Brain pericyte (primary cell): ENCODE data around the gene CEP112.

Experiments
- DNase-seq: peaks from one replicate; pipeline ENCODE4 v3.0.0-alpha.2; 2012; ENCODE audit warnings: low read depth, low spot score

CEP112 gene

DNA sequence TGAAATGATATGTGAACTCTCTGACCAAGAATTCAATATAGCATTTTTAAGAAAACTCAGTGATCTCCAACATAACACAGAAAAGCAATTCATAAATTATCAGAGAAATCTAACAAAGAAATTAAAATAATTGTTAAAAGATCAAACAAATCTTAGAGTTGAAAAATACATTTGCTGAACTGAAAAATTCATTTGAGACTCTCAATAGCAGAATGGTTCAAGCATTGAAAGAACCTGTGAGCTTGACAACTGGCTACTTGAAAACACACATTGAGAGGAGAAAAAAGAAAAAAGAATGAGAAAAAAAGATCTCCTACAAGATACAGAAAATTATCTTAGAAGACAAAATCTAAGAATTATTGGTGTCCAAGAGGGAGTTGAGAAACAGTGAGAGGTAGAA lies 203.5 kb downstream of the CEP112 start:
- DNase-seq: no peak

DNA sequence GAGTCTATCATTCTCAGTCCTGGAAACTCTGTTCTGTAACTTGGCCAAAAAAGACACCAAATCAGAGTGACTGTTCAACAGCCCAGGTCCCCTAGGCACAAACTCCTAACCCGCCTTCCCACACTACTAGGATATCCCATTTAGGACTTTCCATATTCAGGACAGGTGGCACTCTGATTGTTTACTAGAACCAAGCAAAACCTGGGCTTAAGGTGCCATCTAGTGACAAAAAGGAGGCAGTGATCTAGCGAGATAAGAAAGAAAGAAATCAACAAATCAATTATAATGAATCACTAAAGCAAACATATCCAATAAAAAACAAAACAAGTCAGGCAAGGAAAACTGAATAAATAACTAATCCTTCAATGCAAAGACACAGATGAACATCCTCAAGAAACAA lies 203.9 kb downstream of the CEP112 start:
- peak; percentile 1 for DNase-seq

DNA sequence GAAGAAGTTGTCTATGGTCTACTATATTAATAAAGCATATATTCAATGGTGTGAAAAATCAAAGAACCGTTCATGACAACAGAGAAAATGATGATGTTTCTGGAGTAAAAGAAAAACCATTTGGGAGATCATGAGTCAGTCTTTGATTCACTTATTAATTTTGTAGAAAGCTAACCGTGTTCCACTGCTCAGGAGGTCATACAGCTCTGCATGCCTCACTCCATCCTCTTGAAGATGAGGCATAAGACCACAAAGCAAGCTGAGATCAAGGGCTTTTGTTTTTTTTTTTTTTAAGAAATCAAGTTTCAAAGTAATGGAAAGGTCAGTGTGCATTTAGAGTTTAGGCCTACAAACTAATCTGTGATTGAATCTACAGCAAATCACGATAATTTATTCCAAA lies 206.4 kb downstream of the CEP112 start:
- DNase-seq: no peak

DNA sequence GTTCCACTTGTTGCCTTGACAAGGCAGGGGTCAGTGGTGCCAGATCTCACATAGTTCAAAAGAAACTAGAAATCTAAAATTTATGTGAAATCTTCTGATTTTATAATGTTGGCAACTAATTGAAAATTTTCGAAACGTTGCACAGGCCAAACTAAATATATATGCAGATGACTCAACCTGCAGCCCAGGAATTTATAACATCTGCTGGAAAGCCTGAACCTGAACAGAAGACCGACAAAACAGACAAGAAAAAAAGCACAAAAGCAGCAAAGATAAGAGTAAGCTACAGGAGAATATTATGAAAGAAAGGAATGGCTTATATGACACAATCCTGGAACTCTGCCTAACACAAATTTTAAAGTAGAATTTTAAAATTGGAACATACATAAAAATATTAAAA lies 207.6 kb downstream of the CEP112 start:
- no peak for DNase-seq

DNA sequence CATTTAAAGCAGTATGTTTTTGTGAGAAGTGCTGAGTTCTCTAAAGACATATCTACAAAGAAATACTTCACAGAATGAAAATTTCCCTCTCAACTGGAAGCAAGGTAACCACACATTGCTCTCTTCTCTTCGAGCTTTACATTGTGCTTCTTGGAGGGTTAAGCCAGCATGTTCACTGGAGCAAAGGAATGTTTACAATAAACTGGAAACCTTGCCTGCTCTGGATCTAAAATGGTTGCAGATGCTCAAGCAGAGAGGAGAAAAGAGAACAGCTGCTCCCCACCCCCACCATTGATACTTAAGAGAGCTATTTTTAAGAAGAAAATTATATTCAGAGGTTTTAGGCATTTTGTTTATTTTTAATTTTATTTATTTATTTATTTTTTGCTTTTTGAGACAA lies 213.1 kb downstream of the CEP112 start:
- DNase-seq: no peak

DNA sequence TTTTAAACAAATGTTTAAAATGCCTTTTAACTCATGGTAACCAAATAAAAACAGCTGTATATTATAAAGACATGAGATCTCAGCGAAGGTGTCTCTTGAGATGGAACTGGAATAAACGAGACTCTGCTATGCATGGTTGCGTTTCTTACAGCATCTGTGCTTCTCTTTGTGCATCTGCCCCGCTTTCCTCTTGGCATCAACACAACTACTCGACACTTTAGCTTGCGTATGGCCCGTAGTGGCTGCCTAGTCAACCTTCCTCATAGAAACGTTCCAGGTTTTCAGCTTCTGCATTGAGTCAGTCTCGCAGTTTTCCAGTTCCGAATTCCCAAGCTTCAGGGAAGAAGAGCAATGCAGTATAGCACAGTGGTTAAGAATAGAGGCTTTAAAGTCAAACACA lies 214.9 kb downstream of the CEP112 start:
- DNase-seq: no peak

DNA sequence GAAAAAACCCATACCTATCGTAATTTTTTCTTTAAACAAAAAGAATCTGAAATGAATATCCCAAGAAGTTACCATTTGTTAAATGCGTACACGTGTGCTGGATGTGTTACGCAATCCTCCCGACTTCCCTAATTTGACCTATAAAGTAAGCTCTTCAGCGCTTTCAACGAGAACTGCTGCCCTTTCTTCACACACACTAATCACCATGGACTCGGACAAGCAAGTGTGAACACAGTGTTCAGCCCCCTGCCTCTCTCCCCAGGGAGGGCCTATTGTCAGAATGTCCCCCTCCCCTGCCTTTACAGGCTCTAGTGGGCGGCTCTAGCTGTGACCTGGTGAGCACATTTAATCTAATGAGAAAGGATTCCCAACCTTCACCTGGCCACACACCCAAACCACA lies 216.1 kb downstream of the CEP112 start:
- DNase-seq: no peak

DNA sequence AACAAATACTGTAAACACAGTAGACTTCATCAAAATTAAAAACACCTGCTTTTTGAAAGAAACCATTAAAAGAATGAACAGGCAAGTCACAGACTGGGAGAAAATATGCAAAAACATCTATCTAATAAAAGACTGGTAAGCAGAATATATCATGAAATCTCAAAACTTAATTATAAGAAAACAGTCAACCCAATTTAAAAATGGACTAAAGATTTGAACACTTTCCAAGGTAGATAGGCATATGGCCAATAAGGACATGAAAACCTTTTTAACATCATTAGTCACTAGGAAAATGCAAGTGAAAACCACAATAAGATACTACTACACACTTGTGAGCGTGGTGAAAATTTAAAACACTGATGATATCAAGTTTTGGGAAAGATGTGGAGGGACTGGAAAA lies 218.7 kb downstream of the CEP112 start:
- no peak for DNase-seq

DNA sequence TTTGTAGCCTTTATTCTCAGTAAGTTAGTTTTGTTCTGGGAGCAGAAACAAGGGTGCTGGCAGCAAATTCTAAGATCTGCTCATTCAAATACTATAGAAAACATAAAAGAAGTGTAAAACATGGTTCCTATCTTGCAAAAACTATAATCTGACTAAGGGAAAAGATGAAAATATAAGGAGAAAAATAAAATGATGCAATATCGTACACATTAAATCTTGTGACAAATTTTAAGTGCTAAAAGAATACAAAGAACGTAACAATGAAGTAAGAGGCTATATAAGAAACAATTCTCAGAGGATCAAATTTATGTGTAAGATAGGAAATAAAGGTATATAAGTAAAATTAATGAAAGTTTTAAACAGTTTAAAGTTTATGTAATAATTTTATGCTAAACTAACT lies 224.6 kb downstream of the CEP112 start:
- no peak for DNase-seq

DNA sequence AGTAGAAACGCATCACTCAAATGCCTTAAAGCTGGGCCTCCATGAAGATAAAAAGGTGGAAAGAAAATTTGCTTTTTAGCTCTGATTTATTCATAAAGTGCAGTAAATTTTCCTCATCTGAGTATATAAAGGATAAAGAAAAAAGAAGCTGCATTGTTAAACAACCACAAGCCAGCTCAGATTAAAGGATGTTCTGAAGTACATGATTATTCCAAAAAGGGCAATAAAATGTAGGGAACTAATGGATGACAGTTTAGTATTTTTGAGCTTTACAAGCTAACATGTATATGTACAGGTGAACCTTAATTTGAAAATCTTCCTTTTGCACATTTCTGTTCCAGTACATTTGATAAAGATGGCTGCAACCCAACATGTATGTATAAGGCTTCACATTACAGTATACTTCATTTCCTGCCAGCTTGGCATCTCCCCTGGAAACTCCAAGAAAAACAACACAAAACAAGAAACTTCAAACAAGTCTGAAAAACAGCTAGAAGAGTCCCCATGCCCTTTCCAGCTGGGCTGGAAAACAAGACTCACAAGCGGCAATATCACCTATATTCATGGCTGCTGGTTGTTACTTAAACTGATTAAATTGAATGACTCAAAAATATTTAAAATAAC lies 225.7 kb downstream of the CEP112 start:
- peak; percentile 21 for DNase-seq

DNA sequence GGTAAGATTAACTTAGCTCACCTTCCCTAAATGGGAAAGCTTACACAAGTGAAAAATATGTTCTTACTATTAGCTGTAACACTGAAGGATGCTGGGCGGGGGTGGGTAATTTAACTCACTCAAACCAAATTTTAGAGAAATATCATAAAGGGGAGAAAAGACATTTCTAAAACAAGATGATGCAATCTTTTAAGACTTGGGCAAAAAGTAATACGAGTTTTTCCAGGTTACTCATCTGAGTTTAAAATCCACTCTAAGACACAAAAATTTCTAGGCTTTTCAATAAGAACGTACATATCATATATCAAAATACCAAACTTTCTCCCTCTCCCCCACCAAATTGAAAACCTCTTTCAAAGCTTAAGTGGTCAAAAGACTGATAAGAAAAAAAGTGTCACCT lies 228.8 kb downstream of the CEP112 start:
- no peak for DNase-seq

DNA sequence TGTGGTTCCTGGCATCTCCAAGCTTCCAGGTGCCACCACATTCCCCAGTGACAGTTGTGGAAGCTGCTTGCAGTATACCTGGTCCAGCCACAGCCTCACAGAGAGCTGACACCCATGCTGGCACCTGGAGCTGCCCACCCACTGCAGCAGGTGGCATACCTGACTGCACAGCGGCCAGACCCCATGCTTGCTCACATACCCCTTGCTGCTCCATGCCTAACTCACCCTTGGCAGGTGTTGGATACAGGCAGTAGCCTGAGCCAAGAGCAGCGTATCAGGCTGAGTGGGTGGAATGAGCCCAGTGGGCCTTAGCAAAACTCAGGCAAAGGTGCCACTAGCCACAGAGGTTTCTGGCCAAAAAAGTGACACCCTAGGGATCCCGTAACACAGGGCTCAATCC lies 232.3 kb downstream of the CEP112 start:
- no peak for DNase-seq

DNA sequence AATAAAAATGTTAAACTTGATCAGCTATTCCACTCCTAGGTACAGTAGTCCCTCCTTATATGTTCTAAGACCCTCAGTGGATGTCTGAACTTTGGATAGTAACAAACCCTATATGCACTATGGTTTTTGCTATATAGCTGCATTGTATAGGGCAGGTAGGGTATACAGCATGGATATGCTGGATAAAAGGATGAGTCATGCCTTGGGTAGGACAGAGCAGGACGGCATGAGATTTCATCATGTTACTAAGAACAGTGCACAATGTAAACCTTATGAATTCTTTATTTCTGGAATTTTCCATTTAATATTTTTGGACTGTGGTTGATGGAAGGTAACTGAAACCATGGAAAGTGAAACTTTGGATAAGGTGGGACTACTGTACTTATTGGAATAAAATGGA lies 235.1 kb downstream of the CEP112 start:
- DNase-seq: no peak

DNA sequence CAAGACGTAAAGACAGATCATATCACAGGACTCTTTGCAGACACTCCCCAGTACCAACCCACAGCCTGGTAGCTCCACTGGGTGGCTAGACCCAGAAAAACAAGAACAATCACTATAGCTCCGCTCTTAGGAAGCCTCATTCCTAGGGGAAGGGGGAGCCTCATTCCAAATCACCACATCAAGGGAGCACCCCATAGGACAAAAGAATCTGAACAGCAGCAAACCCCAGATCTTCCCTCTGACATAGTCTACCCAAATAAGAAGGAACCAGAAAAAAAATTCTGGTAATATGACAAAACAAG lies 237.8 kb downstream of the CEP112 start:
- DNase-seq: no peak

DNA sequence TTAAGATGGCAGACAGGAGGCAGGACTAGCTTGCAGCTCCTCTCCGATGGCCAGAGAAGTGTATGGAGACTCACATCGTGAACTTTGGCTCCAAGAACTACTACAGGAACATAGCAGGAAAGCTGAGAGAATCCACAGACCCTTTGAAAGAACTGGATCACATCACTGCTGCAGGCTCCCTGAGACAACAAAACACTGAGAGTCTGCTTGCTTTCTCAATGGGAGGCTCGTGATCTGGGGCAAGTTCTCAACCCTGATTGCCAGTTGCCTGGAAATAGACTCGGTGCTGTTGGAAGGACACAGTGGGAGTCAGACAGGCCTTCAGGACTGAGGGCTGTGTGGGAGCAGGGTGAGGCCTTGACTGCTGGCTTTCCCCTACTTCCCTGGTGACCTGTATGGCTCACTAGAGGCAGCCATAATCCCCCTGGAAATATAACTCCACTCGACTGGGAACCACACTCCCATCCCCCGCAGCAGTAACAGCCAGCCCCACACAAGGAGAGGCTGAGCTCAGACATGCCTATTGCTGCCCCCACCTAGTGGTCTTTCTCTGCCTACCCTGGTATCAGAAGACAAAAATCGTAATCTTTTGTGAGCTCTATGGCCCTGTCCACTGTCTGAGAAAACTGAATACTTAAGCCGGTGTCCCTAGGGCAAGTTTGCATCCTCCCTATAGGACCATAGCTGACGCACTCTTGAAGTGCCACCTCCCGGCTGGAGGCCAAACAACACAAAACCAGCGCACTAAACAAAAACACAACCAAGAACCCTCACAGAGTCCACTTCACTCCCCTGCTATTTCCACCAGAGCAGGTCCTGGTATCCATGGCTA lies 238.4 kb downstream of the CEP112 start:
- DNase-seq: peak; percentile 65

DNA sequence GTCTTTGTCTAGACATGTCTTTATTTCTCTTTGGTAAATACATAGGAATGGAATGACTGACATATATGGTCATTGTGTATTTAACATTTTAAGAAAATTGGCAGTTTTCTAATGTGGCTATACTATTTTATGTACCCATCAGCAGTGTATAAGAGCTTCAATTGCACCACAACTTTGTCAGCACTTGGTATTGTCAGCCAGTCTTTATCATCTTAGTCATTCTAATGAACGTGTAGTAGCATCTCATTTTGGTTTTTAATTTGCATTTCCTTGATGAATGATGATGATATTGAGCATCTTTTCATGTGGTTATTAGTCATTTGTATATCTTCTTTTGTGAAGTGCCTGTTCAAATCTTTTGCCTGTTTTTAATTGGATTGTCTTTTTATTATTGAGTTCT lies 239.3 kb downstream of the CEP112 start:
- DNase-seq: no peak

DNA sequence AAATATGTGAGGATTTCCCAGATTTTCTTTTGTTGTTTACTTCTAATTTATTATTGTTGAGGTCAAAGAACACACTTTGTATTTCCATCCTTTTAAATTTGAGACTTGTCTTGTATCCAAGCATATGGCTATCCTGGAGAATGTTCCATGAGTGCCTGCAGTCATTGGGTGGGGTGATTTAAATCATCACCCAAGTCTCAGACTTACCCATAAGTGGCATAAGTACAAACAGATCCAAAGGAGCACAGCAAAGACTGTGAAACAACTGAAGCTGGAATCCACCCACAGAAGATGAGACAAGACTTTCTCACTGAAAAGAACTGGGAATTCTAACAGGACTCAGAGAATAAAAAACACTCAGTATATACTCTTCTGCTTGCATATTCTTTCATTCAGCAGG lies 239.9 kb downstream of the CEP112 start:
- DNase-seq: no peak

DNA sequence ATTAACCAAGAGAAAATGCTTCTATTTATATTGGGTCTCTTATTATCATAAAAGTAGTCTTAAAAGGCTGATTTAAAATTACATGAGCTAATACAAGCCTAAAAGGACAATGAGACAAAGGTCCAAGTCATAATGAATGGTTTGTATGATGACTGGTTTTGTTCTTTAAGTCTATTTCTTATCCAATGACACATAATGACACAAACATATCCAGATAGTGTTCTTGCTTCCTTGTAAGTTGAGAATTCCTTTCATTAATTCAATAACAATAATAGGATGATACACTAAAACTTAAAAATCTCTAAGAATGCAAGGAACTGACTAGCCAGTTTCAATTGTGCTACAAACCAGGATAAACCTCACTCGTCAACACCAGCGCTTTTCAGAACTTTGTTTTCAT lies 244.1 kb downstream of the CEP112 start:
- no peak for DNase-seq

DNA sequence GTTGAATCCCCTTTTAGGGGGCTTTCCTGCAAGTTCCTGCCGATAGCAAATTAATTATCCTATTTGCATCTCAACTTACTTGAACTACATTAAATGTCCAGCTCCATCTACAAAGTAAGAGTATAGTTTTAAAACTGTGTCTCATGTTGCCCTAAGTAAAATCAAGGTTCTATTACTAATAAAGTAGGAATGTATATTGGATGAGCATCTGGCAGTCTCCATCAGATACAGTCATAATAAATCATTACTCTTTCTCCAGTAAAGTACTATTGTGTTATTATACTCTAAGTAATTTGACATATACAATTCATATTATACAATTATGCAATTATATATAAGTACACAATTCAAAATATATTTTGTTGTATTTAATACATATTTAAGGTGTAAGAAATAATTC lies 249.3 kb downstream of the CEP112 start:
- no peak for DNase-seq

DNA sequence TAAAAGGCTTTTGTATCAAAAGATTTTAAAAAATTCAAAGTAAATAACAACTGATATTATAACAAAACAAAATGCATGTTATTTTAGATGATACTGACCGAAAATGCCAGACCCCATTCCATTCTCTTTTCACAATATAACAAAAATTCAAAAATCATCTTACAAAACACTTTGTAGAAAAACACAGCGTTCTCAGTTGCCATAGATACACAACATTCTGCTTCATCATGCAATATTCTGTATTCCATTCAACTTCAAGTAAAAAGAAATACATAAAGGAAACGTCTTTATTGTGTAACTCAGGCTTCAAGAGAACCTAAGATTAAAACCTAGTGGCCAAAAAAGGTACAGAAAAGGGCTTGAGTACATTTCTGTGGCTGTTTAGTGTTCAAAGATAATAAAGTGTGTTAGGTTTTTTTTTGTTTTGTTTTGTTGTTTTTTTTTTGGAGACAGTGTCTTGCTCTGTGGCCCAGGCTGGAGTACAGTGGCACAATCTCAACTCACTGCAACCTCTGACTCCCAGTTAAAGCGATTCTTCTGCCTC lies 250.5 kb downstream of the CEP112 start:
- DNase-seq: no peak

DNA sequence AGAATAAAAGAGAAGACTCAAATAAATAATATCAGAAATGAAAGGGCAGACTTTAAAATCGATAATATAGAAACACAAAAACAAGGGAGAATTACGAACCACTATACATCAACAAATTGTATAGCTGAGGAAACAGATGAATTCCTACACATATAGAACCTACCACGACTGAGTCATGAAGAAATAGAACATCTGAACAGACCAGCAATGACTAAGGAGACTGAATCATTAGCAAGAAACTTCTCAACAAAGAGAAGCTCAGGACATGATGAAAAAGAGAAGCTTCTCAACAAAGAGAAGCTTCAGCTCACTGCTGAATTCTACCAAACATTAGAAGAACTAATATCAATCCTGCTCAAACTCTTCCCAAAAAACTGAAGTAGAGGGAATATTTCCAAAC lies 255.9 kb downstream of the CEP112 start:
- no peak for DNase-seq

DNA sequence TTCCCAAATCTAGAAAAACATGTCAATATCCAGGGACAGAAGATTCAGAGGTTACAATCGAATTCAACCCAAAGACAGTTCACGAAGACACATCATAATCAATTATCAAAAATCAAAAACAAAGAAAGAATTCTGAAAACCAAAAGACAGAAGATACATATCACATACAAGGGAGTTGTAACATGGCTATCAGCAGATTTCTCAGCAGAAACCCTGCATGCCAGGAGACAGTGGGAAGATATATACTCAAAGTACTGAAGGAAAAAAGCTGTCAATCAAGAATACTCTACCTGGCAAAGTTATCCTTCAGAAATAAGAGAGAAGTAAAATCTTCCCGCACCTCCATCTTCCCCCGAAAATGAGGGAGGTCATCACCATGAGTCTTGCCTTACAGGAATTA lies 258.6 kb downstream of the CEP112 start:
- no peak for DNase-seq
